Panc1 (cell line): ENCODE measurements around the gene ZSCAN20. TPM values are rescaled to one million over a fixed set of nuclear protein-coding genes. Genes with fewer than 3 reads are reported as not detected.

Experiments
- ATAC-seq: fragments of 200-7000 bp; cut with Tn5 transposase; 2 replicates; pipeline ENCODE4 v1.9.1; 2020; ENCODE audit warnings: mild to moderate bottlenecking, moderate library complexity
- BruUV-seq: library from RNA; stranded (reverse); fragments of 400-500 nt; replicated peaks from 2 replicates; lab custom pipeline; 2021; lab: Mats Ljungman, UMichigan
- CTCF ChIA-PET: fragments of 300-600 bp; sonication (Branson Sonifier 250); formaldehyde crosslinking; loops from one replicate; lab custom pipeline; 2022; ENCODE audit warnings: antibody characterized with exemption; lab: Charles Lee
- POLR2A ChIA-PET: fragments of 300-600 bp; sonication (Branson Sonifier 250); formaldehyde crosslinking; loops from one replicate; lab custom pipeline; 2022; ENCODE audit warnings: antibody characterized with exemption; lab: Charles Lee
- DNase-seq: peaks from one replicate; pipeline ENCODE4 v3.0.0-alpha.2; 2010; ENCODE audit warnings: low read depth, low spot score
- H3K27ac ChIP-seq: 2 replicates; pipeline ENCODE4 v1.5.1; 2011; ENCODE audit warnings: mild to moderate bottlenecking, low read length, inconsistent platforms
- H3K27me3 ChIP-seq: fragments of 200-500 bp; sonication (Bioruptor generic); 2 replicates; pipeline ENCODE4 v1.6.0; 2014; ENCODE audit warnings: low read length, inconsistent platforms; ENCODE audit not compliant: control insufficient read depth, insufficient read depth
- H3K36me3 ChIP-seq: fragments of 200-500 bp; sonication (Bioruptor generic); 2 replicates; pipeline ENCODE4 v1.5.1; 2014; ENCODE audit warnings: inconsistent platforms, mild to moderate bottlenecking, low read length, moderate library complexity; ENCODE audit not compliant: control insufficient read depth, insufficient read depth
- H3K4me1 ChIP-seq: 2 replicates; pipeline ENCODE4 v1.5.1; 2011; ENCODE audit warnings: inconsistent platforms, mild to moderate bottlenecking, low read length, moderate library complexity; ENCODE audit not compliant: control insufficient read depth, insufficient read depth
- H3K4me3 ChIP-seq, 2 experiments: 2 replicates each; pipeline ENCODE4 v1.5.1; 2011 to 2012; ENCODE audit warnings: low read depth in 2 of 2, low read length in 2 of 2, mild to moderate bottlenecking in 2 of 2, inconsistent platforms in 1 of 2, moderate library complexity in 1 of 2
- H3K9me3 ChIP-seq: fragments of 200-500 bp; sonication (Bioruptor generic); 2 replicates; pipeline ENCODE4 v1.5.1; 2014; ENCODE audit warnings: low read depth, mild to moderate bottlenecking, inconsistent platforms, low read length, moderate library complexity; ENCODE audit not compliant: control insufficient read depth, insufficient read depth
- CTCF ChIP-seq: fragments of 450-650 bp; IDR thresholded peaks from 2 replicates; pipeline ENCODE4 v1.5.1; 2017; ENCODE audit warnings: mild to moderate bottlenecking
- POLR2AphosphoS5 ChIP-seq: IDR thresholded peaks from 2 replicates; pipeline ENCODE4 v1.6.1; 2012; ENCODE audit warnings: mild to moderate bottlenecking, low read depth, low read length, moderate library complexity
- REST ChIP-seq, 2 experiments: IDR thresholded peaks; 2 replicates each; pipeline ENCODE4 v1.6.1; 2011 to 2012; ENCODE audit warnings: low read depth in 2 of 2, control low read depth in 1 of 2, low read length in 1 of 2, mild to moderate bottlenecking in 1 of 2, moderate library complexity in 1 of 2; ENCODE audit not compliant: insufficient read depth in 1 of 2
- SIN3A ChIP-seq: IDR thresholded peaks from 2 replicates; pipeline ENCODE4 v1.6.1; 2012; ENCODE audit warnings: low read depth, mild to moderate bottlenecking, low read length, moderate library complexity, borderline replicate concordance; ENCODE audit not compliant: insufficient read depth
- TCF7L2 ChIP-seq: IDR thresholded peaks from 2 replicates; pipeline ENCODE4 v1.6.1; 2011; ENCODE audit warnings: mild to moderate bottlenecking, low read depth, low read length, inconsistent platforms
- in situ Hi-C: cut with HindIII; loops from 2 replicates; pipeline ENCODE4 v1.10.0; 2016; ENCODE audit warnings: low sequenced_read_pairs, low pct_unique_long_range_greater_than_20kb
- intact Hi-C: fragments of 100-400 bp; cut with micrococcal nuclease; formaldehyde crosslinking; loops from one replicate; pipeline ENCODE4 v1.10.0; 2022; ENCODE audit not compliant: unreplicated experiment
- total RNA-seq: library from RNA; stranded (reverse); gene quantifications from one replicate; pipeline ENCODE4 v1.2.1, GENCODE V29; 2021; ENCODE audit not compliant: unreplicated experiment

The ZSCAN20 gene
- total RNA-seq, 1 experiment from 2014 or later: 6.9 TPM

GRCh38 chr1:33455539-33456501, 16.6 kb upstream of the ZSCAN20 start:
- intact Hi-C loops: loop anchor here (5.0 kb wide), 1 partner anchor 159 kb away; no protein-coding TSS in a partner anchor
- H3K27me3 ChIP-seq: no peaks in the 10 kb centered on the region
- no peaks in the 10 kb centered on the region for H3K4me1 ChIP-seq
- H3K27ac ChIP-seq: no peak overlapping the region
- BruUV-seq: no TSS peak
- CTCF ChIA-PET: interaction anchor here (0.5 to 1.4 kb wide), 15 partner anchors 10 to 371 kb away, joined by 3 to 10 read pairs (median 5); no protein-coding TSS in a partner anchor
- TF ChIP-seq CTCF (peak; percentile 88), POLR2AphosphoS5 (no peak)
- peak; percentile 96 for ATAC-seq
- POLR2A ChIA-PET: interaction anchor here (0.5 to 0.7 kb wide), 2 partner anchors 15 to 140 kb away, joined by 4 to 12 read pairs; no protein-coding TSS in a partner anchor
- no peak overlapping the region for H3K4me3 ChIP-seq
- H3K9me3 ChIP-seq: no peaks in the 10 kb centered on the region
- no peaks in the 10 kb centered on the region for H3K36me3 ChIP-seq
- peak; percentile 84 for DNase-seq
- in situ Hi-C loops: no loop called here

GRCh38 chr1:33456502-33456886, 16.0 kb upstream of the ZSCAN20 start:
- no peak for DNase-seq
- no peaks in the 10 kb centered on the region for H3K27me3 ChIP-seq
- BruUV-seq: no TSS peak
- ChIA-PET CTCF (interaction anchor here (0.5 to 1.4 kb wide), 14 partner anchors 11 to 372 kb away, joined by 3 to 10 read pairs (median 4); no protein-coding TSS in a partner anchor), POLR2A (interaction anchor here (0.5 kb wide), 1 partner anchor 141 kb away, joined by 4 read pairs; no protein-coding TSS in a partner anchor)
- H3K27ac ChIP-seq: no peak overlapping the region
- H3K4me1 ChIP-seq: no peaks in the 10 kb centered on the region
- in situ Hi-C loops: no loop called here
- TF ChIP-seq TCF7L2 (no peak), SIN3A (no peak), POLR2AphosphoS5 (no peak), CTCF (no peak), REST (IDR thresholded peaks at IDR 0.05; ENCODE audit: insufficient read depth in 1 of 2, low read depth in 2 of 2, low read length in 1 of 2) (no peak)
- intact Hi-C loops: loop anchor here (5.0 kb wide), 1 partner anchor 159 kb away; no protein-coding TSS in a partner anchor
- H3K36me3 ChIP-seq: no peaks in the 10 kb centered on the region
- H3K4me3 ChIP-seq: no peak overlapping the region
- H3K9me3 ChIP-seq: no peaks in the 10 kb centered on the region
- no peak for ATAC-seq
